ENCODE measurements around the gene TMEM87A. TPM values are rescaled to one million over a fixed set of nuclear protein-coding genes. Genes with fewer than 3 reads are reported as not detected.
"Not testable (repeated sequence)": the region's sequence is repeated elsewhere in the genome, so short reads cannot be mapped to it uniquely, and the experiment has no call there.

Gene TMEM87A, protein sequence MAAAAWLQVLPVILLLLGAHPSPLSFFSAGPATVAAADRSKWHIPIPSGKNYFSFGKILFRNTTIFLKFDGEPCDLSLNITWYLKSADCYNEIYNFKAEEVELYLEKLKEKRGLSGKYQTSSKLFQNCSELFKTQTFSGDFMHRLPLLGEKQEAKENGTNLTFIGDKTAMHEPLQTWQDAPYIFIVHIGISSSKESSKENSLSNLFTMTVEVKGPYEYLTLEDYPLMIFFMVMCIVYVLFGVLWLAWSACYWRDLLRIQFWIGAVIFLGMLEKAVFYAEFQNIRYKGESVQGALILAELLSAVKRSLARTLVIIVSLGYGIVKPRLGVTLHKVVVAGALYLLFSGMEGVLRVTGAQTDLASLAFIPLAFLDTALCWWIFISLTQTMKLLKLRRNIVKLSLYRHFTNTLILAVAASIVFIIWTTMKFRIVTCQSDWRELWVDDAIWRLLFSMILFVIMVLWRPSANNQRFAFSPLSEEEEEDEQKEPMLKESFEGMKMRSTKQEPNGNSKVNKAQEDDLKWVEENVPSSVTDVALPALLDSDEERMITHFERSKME
- polyA plus RNA-seq (2012; ENCODE audit: insufficient read depth, insufficient read length), result 20.9 TPM

DNA sequence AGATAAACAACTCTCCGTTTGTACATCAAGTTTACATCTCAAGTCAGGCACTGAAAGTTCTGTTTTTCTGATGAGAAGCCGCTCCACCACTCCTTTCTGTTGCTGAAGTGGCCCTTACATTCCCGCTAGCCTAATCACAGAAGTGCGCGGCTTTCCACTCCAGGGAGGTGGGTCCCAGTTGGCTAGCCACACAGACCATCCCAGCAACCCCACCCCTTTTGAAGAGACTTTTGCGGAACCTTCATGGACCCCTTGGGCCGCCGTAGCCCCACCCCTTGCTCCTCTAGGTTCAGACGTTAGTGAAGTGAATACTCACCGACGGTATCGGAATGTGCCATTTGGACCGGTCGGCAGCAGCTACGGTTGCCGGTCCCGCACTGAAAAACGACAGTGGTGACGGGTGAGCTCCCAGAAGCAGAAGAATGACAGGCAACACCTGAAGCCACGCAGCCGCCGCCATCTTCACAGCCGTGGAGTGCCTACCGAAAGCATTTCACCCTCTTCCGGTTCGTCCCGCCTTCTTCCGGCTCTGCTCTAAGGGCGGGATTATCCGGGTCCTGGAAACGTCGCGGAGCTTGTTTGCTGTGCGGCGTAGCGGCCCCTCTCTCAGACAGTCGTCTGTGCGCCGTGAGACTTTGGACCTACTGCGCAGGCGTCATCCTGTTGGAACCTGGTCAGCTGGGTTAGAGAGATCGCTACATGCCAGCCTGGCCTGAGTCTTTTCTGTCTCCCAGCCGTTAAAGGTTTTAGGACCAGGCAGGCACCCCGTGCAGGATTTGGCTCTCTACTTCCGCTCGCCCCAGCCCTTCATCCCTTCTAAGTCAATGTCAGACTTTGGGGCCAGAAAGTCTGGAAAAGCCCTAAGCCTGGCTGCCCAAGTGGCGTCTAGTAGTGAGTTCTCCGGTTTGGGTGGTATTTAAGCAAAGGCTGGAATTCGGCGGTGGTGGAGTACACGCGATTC lies at the start of gene TMEM87A, which contains the start of gene GANC:
TMEM87A (minus strand) TSS at position 495 of the 961 bp plus-strand sequence; CDS start at position 460, 35 bp downstream.
GANC (plus strand) TSS at position 263 of the 961 bp plus-strand sequence. CDS start 1,281 bp downstream, outside the sequence.
- peak; percentile 97 for DNase-seq (ENCODE audit: low read depth, low spot score)
- H3K4me3 ChIP-seq (ENCODE audit: low read length), result peak within 1 kb of the TSS; percentile 97

DNA sequence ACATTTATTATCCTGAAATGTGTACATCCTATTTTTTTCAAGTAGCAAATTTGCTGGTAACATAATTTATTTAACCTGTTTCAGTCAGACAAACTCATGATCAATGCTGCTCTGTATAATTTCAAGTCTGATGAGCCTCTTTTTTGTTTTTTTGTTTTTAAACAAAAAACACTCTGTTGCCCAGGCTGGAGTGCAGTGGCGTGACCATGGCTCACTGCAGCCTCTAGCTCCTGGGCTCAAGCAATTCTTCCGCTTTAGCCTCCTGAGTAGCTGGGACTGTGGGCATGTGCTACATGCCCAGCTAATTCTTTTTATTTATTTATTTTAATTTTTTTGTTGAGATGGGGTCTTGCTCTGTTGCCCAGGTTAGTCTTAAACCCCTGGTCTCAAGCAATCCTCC lies 46.0 kb upstream of the TMEM87A start:
- no peak overlapping the region for H3K4me3 ChIP-seq (ENCODE audit: low read length)
- DNase-seq (ENCODE audit: low read depth, low spot score), result no peak

DNA sequence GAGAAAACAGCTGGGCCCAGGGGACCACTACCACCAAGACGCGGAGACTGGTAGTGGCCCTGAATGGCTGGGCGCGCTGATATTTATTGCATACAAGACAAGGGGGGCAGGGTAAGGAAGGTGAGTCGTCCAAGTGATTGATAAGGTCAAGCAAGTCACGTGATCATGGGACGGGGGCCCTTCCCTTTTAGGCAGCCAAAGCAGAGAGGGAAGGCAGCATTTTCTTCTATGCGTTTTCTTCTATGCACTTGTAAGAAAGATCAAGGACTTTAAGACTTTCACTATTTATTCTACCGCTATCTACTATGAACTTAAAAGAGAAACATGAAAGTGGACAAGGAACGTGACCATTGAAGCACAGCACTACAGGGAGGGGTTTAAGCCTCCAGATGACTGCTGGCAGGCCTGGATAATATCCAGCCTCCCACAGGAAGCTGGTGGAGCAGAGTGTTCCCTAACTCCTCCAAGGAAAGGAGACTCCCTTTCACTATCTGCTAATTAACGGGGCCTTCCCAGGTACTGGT lies 43.1 kb upstream of the TMEM87A start:
- not testable (repeated sequence) for DNase-seq (ENCODE audit: low read depth, low spot score); H3K4me3 ChIP-seq (ENCODE audit: low read length)

DNA sequence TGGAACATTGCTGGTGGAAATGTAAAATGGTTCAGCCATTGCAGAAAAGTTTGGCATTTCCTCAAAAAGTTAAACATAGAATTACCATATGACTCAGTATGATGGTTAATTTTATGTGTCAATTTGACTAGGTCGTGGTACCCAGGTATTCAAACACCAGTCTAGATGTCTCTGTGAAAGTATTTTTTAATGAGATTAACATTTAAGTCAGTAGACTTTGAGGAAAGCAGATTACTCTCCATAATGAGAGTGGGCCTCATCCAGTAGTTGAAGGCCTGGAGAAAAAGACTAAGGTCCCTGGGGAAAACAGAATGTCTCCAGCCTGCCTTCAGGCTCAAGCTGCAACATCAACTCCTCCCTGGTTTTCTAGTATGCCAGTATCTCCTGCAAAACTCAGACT lies 42.3 kb upstream of the TMEM87A start:
- H3K4me3 ChIP-seq (ENCODE audit: low read length), result no peak overlapping the region
- DNase-seq (ENCODE audit: low read depth, low spot score), result no peak

DNA sequence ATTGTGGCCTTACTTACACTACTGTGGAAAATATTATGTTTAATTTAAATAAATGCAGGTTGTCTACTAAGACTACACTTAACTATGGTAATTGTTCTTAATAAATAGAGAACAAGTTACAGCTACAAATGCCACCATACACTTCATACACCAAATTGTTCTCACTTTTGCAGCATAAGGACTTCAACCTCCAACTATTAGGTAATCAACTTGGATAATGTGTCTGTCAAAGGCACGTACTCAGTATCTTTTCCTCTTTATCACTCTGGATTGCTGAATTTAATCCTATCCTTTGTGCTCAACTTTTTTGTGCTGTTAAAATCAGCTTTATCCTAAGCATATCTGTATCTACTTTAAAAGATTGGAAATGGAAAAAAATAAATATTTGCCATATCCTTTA lies 41.6 kb upstream of the TMEM87A start:
- H3K4me3 ChIP-seq (ENCODE audit: low read length), result no peak overlapping the region
- no peak for DNase-seq (ENCODE audit: low read depth, low spot score)

DNA sequence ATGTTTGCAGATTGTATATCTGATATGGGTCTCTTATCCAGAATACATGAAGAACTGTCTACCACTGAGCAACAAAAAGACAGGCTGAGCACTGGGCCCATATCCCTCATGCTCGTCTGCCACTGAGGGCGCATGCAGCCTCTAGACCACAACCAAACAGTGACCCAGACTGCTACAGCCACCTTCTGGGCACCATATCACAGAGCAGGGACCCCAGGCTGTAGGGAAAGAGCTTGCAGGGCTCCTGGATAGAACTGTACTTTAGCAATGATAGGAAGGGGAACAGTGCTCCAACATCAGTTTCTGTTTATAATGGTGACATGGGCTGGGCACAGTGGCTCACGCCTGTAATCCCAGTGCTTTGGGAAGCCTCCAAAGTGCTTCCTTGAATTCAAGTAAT lies 40.2 kb upstream of the TMEM87A start:
- no peak for DNase-seq (ENCODE audit: low read depth, low spot score)

DNA sequence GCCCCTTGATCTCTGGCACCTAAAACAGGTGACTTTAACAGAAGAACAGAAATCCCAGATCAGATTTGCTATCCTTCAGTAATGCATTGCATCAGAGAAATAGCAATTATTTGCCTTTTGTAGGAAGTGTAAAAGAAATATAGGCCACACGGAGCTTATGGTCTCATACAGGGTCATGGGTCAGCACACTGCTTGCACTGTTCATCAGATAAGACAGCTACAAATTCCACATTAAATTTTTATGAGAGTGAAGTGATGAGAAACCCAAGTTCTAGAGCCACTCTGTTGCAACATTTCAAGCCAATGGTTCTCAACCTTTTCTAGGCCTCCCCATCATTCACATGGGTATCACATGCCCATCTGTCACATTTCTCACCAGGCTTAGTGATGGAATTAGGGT lies 33.4 kb upstream of the TMEM87A start:
- DNase-seq (ENCODE audit: low read depth, low spot score), result no peak

More for the DNA sequence above, 40.2 kb upstream of the TMEM87A start:
- H3K4me3 ChIP-seq (ENCODE audit: low read length), result no peak overlapping the region

DNA sequence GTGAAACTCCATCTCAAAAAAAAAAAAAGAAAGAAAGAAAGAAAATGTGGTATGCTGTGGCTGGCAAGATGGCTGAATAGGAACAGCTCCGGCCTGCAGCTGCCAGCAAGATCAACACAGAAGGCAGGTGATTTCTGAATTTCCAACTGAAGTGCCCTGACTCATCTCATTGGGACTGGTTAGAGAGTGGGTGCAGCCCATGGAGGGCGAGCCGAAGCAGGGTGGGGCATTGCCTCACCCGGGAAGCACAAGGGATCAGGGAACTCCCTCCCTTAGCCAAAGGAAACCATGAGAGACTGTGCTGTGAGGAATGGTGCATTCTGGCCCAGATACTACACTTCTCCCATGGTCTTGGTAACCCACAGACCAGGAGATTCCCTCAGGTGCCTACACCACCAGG lies 27.8 kb upstream of the TMEM87A start:
- DNase-seq (ENCODE audit: low read depth, low spot score); H3K4me3 ChIP-seq (ENCODE audit: low read length): not testable (repeated sequence)

More for the DNA sequence above, 33.4 kb upstream of the TMEM87A start:
- no peak overlapping the region for H3K4me3 ChIP-seq (ENCODE audit: low read length)

DNA sequence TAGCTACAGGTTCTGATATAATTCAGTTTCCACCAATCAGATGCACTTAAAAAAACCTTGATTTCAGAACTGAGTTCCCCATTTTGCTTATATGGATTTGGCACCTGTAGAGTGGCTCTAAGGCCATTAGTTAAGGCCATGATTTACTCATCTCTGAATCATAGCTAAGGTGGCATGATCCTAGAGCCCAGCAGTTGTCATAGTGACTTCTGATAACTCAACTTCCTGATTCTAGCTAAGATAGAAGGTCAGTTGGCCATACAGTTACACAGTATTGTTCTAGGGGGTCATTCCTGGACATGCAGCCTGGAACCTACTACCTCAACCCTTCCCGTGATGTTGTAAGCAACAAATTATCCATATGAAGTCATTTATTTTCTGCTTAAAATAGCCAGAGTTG lies 15.9 kb upstream of the TMEM87A start:
- H3K4me3 ChIP-seq (ENCODE audit: low read length), result no peak overlapping the region
- no peak for DNase-seq (ENCODE audit: low read depth, low spot score)

DNA sequence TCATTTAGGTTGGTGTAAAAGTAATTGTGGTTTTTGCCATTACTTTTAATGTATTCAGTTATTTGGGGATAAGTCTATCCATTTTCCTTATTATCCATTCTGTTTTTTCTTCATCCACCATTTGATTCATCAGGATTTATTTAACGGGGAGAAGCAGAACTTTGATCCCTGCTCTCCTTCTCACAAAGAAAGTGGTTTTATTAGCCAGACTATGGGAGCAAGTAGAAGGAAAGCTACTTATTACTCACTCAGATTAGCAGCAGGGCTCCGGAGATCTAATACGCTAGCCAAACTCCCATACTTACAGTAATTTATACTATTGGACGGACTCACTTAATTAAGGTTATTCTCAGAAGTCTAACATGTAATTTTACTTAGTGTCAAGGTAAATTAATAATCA lies 14.7 kb upstream of the TMEM87A start:
- DNase-seq (ENCODE audit: low read depth, low spot score), result no peak
- H3K4me3 ChIP-seq (ENCODE audit: low read length), result no peak overlapping the region

DNA sequence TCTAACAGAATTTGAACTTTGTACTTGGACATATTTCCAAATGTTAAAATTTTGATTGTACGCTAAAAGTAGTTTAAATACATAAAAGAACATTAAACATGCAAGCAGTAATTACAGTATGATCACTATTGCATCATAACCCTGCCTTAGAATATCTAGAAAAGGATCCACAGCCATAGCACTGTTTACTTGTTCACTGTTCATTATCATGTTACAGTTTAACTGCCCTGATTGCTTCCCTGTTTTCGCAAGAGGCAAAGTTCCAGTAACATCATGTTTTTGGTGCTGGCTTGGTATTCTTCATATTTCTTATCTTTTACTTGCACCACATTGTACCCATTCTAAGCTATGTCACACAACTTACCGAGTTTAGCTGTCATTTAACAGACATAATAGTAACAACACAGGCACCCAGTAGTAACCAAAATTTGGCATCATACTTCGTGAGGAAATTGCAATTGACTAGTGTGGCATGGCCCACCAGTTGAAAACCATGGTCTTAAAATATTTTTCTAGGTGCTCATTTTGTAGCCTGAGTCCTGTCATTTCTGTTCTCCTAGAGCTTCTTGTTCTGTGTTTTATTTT lies 13.3 kb upstream of the TMEM87A start:
- no peak for DNase-seq (ENCODE audit: low read depth, low spot score)
- H3K4me3 ChIP-seq (ENCODE audit: low read length), result no peak overlapping the region

DNA sequence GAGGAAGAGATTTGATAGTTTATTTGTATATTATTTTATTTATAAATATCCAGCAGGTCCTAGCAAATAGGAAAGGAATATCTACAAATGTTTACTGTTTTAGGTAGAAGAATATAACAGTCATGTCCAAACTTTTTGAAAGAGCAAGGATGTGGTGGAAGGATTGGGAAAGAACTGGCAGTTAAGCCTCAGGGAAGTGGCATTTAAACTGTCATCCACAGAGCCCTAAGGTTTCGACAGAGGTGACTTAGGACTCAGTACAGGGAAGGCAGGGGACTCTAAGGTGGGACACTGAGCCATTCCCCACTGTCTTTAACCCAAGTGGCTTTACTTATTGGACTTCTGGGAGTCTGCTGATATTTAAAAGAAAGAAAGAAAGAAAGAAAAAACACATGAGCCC lies 11.8 kb upstream of the TMEM87A start:
- H3K4me3 ChIP-seq (ENCODE audit: low read length), result no peak overlapping the region
- no peak for DNase-seq (ENCODE audit: low read depth, low spot score)

DNA sequence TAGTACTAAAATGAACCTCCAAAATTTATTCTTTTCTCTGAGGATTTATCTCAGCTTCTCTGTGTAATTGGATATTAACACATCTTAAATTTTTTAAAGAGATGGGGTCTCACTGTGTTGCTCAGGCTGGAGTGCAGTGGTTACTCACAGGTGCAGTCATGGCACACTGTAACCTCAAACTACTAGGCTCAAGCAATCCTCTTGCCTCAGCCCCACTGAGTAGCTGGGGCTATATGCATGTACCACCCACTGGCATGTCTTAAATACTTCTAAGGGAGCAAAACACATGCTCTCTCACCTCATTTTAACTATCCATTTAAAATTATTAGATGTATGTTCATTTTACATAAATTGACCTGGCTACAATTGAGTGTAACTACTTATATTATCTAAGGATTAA lies 11.3 kb upstream of the TMEM87A start:
- DNase-seq (ENCODE audit: low read depth, low spot score), result no peak
- H3K4me3 ChIP-seq (ENCODE audit: low read length), result no peak overlapping the region

DNA sequence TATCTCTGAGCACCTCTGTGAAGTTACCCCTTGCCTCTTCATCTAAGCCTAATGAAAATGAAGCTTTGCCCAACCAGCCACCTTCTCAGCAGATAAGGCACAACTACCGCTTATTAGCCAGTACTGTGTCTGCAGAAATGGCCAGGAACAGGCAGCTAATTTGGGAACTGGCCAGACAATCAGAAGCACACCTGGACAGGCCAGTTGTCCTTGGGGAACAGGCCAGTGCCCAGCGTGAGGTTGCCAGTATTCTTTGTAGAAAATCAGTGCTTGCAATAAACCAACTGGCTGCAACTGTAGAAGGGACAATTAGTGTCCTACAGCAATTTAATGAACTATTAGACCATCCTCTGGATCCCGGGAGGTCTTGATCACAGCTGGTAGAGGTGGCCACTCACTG lies 10.4 kb upstream of the TMEM87A start:
- DNase-seq (ENCODE audit: low read depth, low spot score), result no peak

DNA sequence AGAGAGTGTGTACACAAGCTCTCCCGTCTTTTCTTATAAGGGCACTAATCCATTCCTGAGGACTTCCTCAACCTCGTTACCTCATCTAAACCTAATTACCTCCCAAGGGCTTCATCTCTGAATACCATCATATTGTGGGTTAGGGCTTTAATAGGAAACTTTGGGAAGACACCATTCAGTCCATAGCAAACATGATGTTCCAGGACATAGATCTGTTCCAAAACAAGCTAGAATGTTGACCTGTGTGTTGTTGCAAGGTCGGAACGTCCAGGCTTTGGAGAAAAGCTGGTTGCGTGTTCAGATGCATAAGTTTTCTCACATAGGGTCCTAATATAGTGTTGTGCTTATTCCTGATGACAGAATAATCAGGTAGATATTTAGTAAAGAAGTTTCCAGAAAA lies 9.7 kb upstream of the TMEM87A start:
- H3K4me3 ChIP-seq (ENCODE audit: low read length), result no peak overlapping the region
- DNase-seq (ENCODE audit: low read depth, low spot score), result no peak

More for the DNA sequence above, 10.4 kb upstream of the TMEM87A start:
- no peak overlapping the region for H3K4me3 ChIP-seq (ENCODE audit: low read length)

DNA sequence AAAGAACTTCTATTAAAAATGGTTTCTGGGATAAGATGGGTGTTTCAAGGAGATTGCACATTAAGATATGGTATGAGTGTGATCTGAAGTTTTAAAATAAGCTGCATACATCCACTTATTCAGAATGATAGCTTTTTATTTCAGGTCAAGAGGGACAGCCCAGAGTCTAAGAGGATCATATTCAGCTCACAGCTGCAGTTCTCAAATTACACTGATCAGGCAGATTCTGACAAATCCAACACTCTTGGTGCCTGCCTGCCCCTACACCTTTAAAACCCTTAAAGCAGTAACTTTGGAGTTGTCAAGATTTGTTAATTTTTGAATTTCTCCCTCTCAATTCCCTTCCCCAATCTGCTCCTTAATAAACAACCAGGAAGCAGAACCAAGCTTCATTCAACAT lies 9.1 kb upstream of the TMEM87A start:
- no peak for DNase-seq (ENCODE audit: low read depth, low spot score)
- no peak overlapping the region for H3K4me3 ChIP-seq (ENCODE audit: low read length)

DNA sequence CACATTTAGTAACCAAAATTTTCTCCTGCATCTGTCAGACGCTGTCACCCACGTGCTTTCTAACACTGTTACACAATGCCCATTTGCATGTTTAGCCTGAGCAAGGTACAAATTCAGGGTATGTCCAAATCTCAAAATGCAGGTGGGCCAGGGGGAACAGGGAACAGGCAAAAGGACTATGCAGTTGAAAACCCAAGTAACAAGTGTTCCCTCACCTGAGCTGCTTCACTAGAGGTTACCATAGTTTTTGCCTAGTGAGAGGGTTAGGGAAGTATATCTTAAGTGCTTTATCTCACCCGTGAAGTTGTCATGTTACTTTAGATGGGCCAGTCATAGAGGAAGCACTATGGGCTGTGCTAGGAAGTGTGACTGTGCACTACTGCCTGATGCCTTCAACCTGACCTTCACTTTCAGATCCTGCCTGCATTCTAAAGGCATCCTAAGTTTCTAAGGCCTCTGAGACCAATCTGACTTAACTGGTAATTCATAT lies 6.0 kb upstream of the TMEM87A start:
- H3K4me3 ChIP-seq (ENCODE audit: low read length), result no peak overlapping the region
- no peak for DNase-seq (ENCODE audit: low read depth, low spot score)

DNA sequence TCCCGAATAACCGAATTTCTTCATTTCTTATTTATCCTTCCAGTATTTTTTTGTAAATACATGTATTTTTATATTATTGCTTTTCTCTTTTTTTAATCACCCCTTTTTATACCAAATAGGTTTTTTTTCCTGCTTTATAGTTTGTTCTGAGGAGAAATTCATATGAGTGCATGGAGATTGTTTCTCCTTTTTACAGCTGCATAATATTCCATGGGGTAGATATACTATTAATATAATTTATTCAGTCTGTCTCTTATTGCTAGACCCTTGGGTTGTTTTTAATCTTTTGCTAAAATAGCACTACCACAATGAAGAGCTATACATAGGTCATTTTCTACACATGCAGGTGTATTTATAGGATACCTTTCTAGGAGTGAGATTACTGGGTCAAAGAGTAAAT lies 3.5 kb upstream of the TMEM87A start:
- no peak for DNase-seq (ENCODE audit: low read depth, low spot score)

More for the DNA sequence above, 3.5 kb upstream of the TMEM87A start:
- no peak overlapping the region for H3K4me3 ChIP-seq (ENCODE audit: low read length)

Data from Jurkat, Clone E6-1 (cell line).